EL (cell line): ENCODE data around the gene COG3.
"Not testable (repeated sequence)": the region's sequence is repeated elsewhere in the genome, so short reads cannot be mapped to it uniquely, and the experiment has no call there.

ENCODE experiments used
- DNase-seq: peaks from one replicate; pipeline ENCODE4 v3.0.0-alpha.2; 2016

Gene COG3

GRCh38 chr13:45464687-45465453 lies at the start of gene COG3:
Gene COG3 (plus strand): TSS chr13:45464939. CDS start chr13:45465037, 98 bp downstream.
- peak; percentile 97 for DNase-seq

GRCh38 chr13:45415112-45415511 lies 49.6 kb upstream of the COG3 start:
- no peak for DNase-seq

- DNase-seq, result no peak
Measured at GRCh38 chr13:45416516-45417128, 48.1 kb upstream of the COG3 start.

- peak; percentile 92 for DNase-seq
Measured at GRCh38 chr13:45417790-45418534, 46.8 kb upstream of the COG3 start, which contains the start of gene SLC25A30. Gene SLC25A30 (minus strand): TSS chr13:45418373. CDS start chr13:45411425, 6,948 bp downstream.

GRCh38 chr13:45419389-45419788 lies 45.4 kb upstream of the COG3 start:
- DNase-seq, result not testable (repeated sequence)

GRCh38 chr13:45419945-45420344 lies 44.8 kb upstream of the COG3 start:
- DNase-seq, result no peak

- DNase-seq, result no peak
Measured at GRCh38 chr13:45422731-45423292, 41.9 kb upstream of the COG3 start.

- DNase-seq, result not testable (repeated sequence)
Measured at GRCh38 chr13:45426056-45426841, 38.5 kb upstream of the COG3 start.

GRCh38 chr13:45432737-45433380 lies 31.9 kb upstream of the COG3 start:
- DNase-seq, result no peak

- DNase-seq, result no peak
Measured at GRCh38 chr13:45433381-45433790, 31.4 kb upstream of the COG3 start.

GRCh38 chr13:45434556-45435371 lies 30.0 kb upstream of the COG3 start:
- no peak for DNase-seq

- no peak for DNase-seq
Measured at GRCh38 chr13:45436332-45436731, 28.4 kb upstream of the COG3 start.

GRCh38 chr13:45436953-45437352 lies 27.8 kb upstream of the COG3 start:
- no peak for DNase-seq

- no peak for DNase-seq
Measured at GRCh38 chr13:45437947-45438346, 26.8 kb upstream of the COG3 start.

- DNase-seq, result no peak
Measured at GRCh38 chr13:45439008-45439407, 25.7 kb upstream of the COG3 start.

- DNase-seq, result no peak
Measured at GRCh38 chr13:45439781-45440462, 24.8 kb upstream of the COG3 start.

GRCh38 chr13:45441633-45442032 lies 23.1 kb upstream of the COG3 start:
- peak; percentile 34 for DNase-seq

- no peak for DNase-seq
Measured at GRCh38 chr13:45445053-45445452, 19.7 kb upstream of the COG3 start.

- peak; percentile 91 for DNase-seq
Measured at GRCh38 chr13:45446181-45446580, 18.6 kb upstream of the COG3 start.

GRCh38 chr13:45447050-45447661 lies 17.6 kb upstream of the COG3 start:
- DNase-seq, result no peak
